ENCODE data around the gene NR3C2. TPM values are rescaled to one million over a fixed set of nuclear protein-coding genes. Genes with fewer than 3 reads are reported as not detected.

Gene NR3C2
- total RNA-seq, 1 experiment from 2014 or later: 0.26 TPM

- H3K4me1 ChIP-seq (ENCODE audit: control insufficient read depth, insufficient read depth, low read length): no peaks in the 10 kb centered on the region
- no peaks in the 10 kb centered on the region for H3K36me3 ChIP-seq (ENCODE audit: control insufficient read depth, insufficient read depth, low read length)
- ATAC-seq: no peak
- CTCF ChIA-PET: no interaction called here
- no peak overlapping the region for H3K4me3 ChIP-seq (ENCODE audit: low read depth in 2 of 2, low read length in 2 of 2)
- intact Hi-C loops (cut with micrococcal nuclease; ENCODE audit: unreplicated experiment) (no loop called here), in situ Hi-C loops (cut with HindIII; ENCODE audit: low pct_unique_long_range_greater_than_20kb, low sequenced_read_pairs) (no loop called here)
- no peaks in the 10 kb centered on the region for H3K27me3 ChIP-seq (ENCODE audit: control insufficient read depth, insufficient read depth, low read length)
- H3K27ac ChIP-seq (ENCODE audit: low read length): no peak overlapping the region
- no peaks in the 10 kb centered on the region for H3K9me3 ChIP-seq (ENCODE audit: control insufficient read depth, insufficient read depth, low read depth, low read length)
- DNase-seq (ENCODE audit: low read depth, low spot score): no peak
- POLR2A ChIA-PET: no interaction called here
- TF ChIP-seq CTCF (IDR thresholded peaks at IDR 0.05) (no peak), TCF7L2 (IDR thresholded peaks at IDR 0.05; ENCODE audit: low read depth, low read length) (no peak), SIN3A (IDR thresholded peaks at IDR 0.05; ENCODE audit: borderline replicate concordance, insufficient read depth, low read depth, low read length) (no peak), REST (IDR thresholded peaks at IDR 0.05; ENCODE audit: insufficient read depth in 1 of 2, low read depth in 2 of 2, low read length in 1 of 2) (no peak), POLR2AphosphoS5 (IDR thresholded peaks at IDR 0.05; ENCODE audit: low read depth, low read length) (no peak)
- no TSS peak for BruUV-seq (replicated peaks)
Observed at GRCh38 chr4:148300877-148301276, 141.3 kb downstream of the NR3C2 start.

- TF ChIP-seq SIN3A (IDR thresholded peaks at IDR 0.05; ENCODE audit: borderline replicate concordance, insufficient read depth, low read depth, low read length) (no peak), TCF7L2 (IDR thresholded peaks at IDR 0.05; ENCODE audit: low read depth, low read length) (no peak), POLR2AphosphoS5 (IDR thresholded peaks at IDR 0.05; ENCODE audit: low read depth, low read length) (no peak), REST (IDR thresholded peaks at IDR 0.05; ENCODE audit: insufficient read depth in 1 of 2, low read depth in 2 of 2, low read length in 1 of 2) (no peak), CTCF (IDR thresholded peaks at IDR 0.05) (no peak)
- no peak overlapping the region for H3K27ac ChIP-seq (ENCODE audit: low read length)
- CTCF ChIA-PET: no interaction called here
- DNase-seq (ENCODE audit: low read depth, low spot score) (no peak), ATAC-seq (no peak)
- POLR2A ChIA-PET: no interaction called here
- H3K36me3 ChIP-seq (ENCODE audit: control insufficient read depth, insufficient read depth, low read length): no peaks in the 10 kb centered on the region
- no peaks in the 10 kb centered on the region for H3K9me3 ChIP-seq (ENCODE audit: control insufficient read depth, insufficient read depth, low read depth, low read length)
- intact Hi-C loops (cut with micrococcal nuclease; ENCODE audit: unreplicated experiment) (no loop called here), in situ Hi-C loops (cut with HindIII; ENCODE audit: low pct_unique_long_range_greater_than_20kb, low sequenced_read_pairs) (no loop called here)
- H3K4me3 ChIP-seq (ENCODE audit: low read depth in 2 of 2, low read length in 2 of 2): no peak overlapping the region
- no peaks in the 10 kb centered on the region for H3K4me1 ChIP-seq (ENCODE audit: control insufficient read depth, insufficient read depth, low read length)
- no TSS peak for BruUV-seq (replicated peaks)
- H3K27me3 ChIP-seq (ENCODE audit: control insufficient read depth, insufficient read depth, low read length): no peaks in the 10 kb centered on the region
Observed at GRCh38 chr4:148299337-148299736, 142.9 kb downstream of the NR3C2 start.

Measured in Panc1 (cell line).